ENCODE results near the gene RBFA. TPM values are rescaled to one million over a fixed set of nuclear protein-coding genes. Genes with fewer than 3 reads are reported as not detected.
A peak's percentile ranks its signal among the peaks of the same experiment; 100 is the strongest.

RBFA gene
- total and polyA plus RNA-seq, 10 of the 15 experiments (the other 5 are each of a cell fraction or from before 2014, with no cell fraction given), result 7.2 to 56.0 (median 37.7) TPM

DNA sequence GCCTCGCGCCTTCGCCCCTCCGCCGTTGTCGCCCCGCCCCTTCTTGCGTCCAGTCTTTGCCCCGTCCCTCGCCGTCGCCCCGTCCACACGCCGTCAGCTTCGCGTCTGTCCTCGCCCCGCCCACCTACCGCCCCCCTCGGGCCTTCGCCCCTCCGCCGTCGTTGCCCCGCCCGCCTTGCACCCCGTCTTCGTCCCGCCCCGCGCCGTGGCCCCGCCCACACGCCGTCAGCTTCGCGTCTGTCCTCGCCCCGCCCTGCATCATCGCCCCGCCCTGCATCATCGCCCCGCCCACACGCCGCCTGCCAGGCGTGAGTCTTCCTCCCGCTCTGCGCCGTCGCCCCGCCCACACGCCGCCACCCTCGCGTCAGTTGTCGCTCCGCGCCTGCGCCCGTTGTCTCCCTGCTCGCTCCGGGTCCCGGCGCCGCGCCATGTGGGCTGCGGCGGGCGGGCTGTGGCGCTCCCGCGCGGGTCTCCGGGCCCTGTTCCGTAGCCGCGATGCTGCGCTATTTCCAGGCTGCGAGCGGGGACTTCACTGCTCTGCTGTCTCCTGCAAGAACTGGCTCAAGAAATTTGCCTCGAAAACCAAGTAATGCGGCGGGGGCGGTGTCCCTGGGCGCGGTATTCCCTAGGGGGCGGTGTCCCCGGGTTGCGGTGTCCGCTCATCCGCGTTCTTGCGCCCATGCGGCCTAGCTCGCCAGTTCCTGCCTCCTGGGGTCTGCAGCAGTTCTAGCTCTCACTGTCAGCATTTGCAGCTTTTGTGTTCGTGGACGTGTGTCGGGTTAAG lies at the start of gene RBFA (continued):
- TF ChIP-seq, protein P1, sequence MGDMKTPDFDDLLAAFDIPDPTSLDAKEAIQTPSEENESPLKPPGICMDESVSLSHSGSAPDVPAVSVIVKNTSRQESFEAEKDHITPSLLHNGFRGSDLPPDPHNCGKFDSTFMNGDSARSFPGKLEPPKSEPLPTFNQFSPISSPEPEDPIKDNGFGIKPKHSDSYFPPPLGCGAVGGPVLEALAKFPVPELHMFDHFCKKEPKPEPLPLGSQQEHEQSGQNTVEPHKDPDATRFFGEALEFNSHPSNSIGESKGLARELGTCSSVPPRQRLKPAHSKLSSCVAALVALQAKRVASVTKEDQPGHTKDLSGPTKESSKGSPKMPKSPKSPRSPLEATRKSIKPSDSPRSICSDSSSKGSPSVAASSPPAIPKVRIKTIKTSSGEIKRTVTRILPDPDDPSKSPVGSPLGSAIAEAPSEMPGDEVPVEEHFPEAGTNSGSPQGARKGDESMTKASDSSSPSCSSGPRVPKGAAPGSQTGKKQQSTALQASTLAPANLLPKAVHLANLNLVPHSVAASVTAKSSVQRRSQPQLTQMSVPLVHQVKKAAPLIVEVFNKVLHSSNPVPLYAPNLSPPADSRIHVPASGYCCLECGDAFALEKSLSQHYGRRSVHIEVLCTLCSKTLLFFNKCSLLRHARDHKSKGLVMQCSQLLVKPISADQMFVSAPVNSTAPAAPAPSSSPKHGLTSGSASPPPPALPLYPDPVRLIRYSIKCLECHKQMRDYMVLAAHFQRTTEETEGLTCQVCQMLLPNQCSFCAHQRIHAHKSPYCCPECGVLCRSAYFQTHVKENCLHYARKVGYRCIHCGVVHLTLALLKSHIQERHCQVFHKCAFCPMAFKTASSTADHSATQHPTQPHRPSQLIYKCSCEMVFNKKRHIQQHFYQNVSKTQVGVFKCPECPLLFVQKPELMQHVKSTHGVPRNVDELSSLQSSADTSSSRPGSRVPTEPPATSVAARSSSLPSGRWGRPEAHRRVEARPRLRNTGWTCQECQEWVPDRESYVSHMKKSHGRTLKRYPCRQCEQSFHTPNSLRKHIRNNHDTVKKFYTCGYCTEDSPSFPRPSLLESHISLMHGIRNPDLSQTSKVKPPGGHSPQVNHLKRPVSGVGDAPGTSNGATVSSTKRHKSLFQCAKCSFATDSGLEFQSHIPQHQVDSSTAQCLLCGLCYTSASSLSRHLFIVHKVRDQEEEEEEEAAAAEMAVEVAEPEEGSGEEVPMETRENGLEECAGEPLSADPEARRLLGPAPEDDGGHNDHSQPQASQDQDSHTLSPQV (IDR thresholded peaks at IDR 0.05), result no peak
- TF ChIP-seq HDGF (IDR thresholded peaks at IDR 0.05) (peak; percentile 99), RBBP5 (conservative IDR thresholded peaks at IDR 0.05) (0 out of 2 replicates have a peak, but pooled peaks have one; percentile 72), NFIC (IDR thresholded peaks at IDR 0.05; ENCODE audit: low read depth, low read length) (no peak), MTA2 (IDR thresholded peaks at IDR 0.05; ENCODE audit: low read depth) (no peak), SREBF1 (IDR thresholded peaks at IDR 0.05; ENCODE audit: low read length) (no peak), POU2F2 (IDR thresholded peaks at IDR 0.05; ENCODE audit: borderline replicate concordance, low read depth, low read length) (peak; percentile 51; the same call in 1 of the 3 replicates), ESRRA (IDR thresholded peaks at IDR 0.05; ENCODE audit: low read length) (no peak), MYC (IDR thresholded peaks at IDR 0.05; ENCODE audit: insufficient read depth, insufficient read length, insufficient replicate concordance, low read length, severe bottlenecking) (peak; percentile 86), SUPT20H (IDR thresholded peaks at IDR 0.05; ENCODE audit: borderline replicate concordance, control insufficient read depth, low read depth, low read length) (no peak), NFXL1 (IDR thresholded peaks at IDR 0.05; ENCODE audit: borderline replicate concordance) (no peak), BMI1 (IDR thresholded peaks at IDR 0.05; ENCODE audit: borderline replicate concordance) (no peak), YBX1 (IDR thresholded peaks at IDR 0.05) (no peak), ZNF274 (IDR thresholded peaks at IDR 0.05; ENCODE audit: insufficient read depth, insufficient read length) (no peak), NR2C1 (IDR thresholded peaks at IDR 0.05) (no peak), TAF1 (IDR thresholded peaks at IDR 0.05; ENCODE audit: borderline replicate concordance, low read depth, low read length) (no peak), TCF12 (IDR thresholded peaks at IDR 0.05; ENCODE audit: low read depth, low read length) (no peak), JUND (IDR thresholded peaks at IDR 0.05; ENCODE audit: low read depth, low read length) (no peak), SUZ12 (IDR thresholded peaks at IDR 0.05; ENCODE audit: unreplicated experiment) (no peak), PAX5 (IDR thresholded peaks at IDR 0.05; ENCODE audit: borderline replicate concordance, low read depth, low read length) (peak; percentile 28; the same call in 1 of the 2 replicates), ZSCAN29 (IDR thresholded peaks at IDR 0.05) (no peak), LARP7 (IDR thresholded peaks at IDR 0.05) (peak; percentile 92)
- TF ChIP-seq, protein P2, sequence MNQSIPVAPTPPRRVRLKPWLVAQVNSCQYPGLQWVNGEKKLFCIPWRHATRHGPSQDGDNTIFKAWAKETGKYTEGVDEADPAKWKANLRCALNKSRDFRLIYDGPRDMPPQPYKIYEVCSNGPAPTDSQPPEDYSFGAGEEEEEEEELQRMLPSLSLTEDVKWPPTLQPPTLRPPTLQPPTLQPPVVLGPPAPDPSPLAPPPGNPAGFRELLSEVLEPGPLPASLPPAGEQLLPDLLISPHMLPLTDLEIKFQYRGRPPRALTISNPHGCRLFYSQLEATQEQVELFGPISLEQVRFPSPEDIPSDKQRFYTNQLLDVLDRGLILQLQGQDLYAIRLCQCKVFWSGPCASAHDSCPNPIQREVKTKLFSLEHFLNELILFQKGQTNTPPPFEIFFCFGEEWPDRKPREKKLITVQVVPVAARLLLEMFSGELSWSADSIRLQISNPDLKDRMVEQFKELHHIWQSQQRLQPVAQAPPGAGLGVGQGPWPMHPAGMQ (IDR thresholded peaks at IDR 0.05; ENCODE audit: borderline replicate concordance), result peak; percentile 58; the same call in 1 of the 2 replicates

Data from GM12878 (cell line).